ENCODE measurements around the gene CDC42. TPM values are rescaled to one million over a fixed set of nuclear protein-coding genes. Genes with fewer than 3 reads are reported as not detected.

The CDC42 gene
- total and polyA plus RNA-seq, 9 donors, result 194 to 291 (median 235) TPM

- Histone ChIP-seq H3K4me3 (ENCODE audit: low read length) (no peak overlapping the region), H3K36me3 (ENCODE audit: control insufficient read depth, insufficient read depth, low read length) (peaks cover 14% of the 10 kb centered on the region), H3K27me3 (ENCODE audit: control insufficient read depth, insufficient read depth, low read length) (no peaks in the 10 kb centered on the region), H3K4me1 (ENCODE audit: control insufficient read depth, insufficient read depth, low read length) (peaks cover 11% of the 10 kb centered on the region), H3K9me3 (replicated peaks; ENCODE audit: control insufficient read depth, low read depth, low read length) (no peaks in the 10 kb centered on the region), H3K27ac (ENCODE audit: low read length) (no peak overlapping the region)
- WGBS (ENCODE audit: insufficient coverage), result 100% methylated on average over 1 of the region's 6 CpGs
- no peak for DNase-seq
Observed at GRCh38 chr1:22104865-22105437, 52.4 kb downstream of the CDC42 start.

- 67% methylated on average over 3 of the region's 5 CpGs for whole genome bisulfite sequencing (ENCODE audit: insufficient coverage)
- Histone ChIP-seq H3K27me3 (ENCODE audit: control insufficient read depth, insufficient read depth, low read length) (no peaks in the 10 kb centered on the region), H3K9me3 (replicated peaks; ENCODE audit: control insufficient read depth, low read depth, low read length) (no peaks in the 10 kb centered on the region), H3K36me3 (ENCODE audit: control insufficient read depth, insufficient read depth, low read length) (peaks cover 12% of the 10 kb centered on the region), H3K4me3 (ENCODE audit: low read length) (no peak overlapping the region), H3K4me1 (ENCODE audit: control insufficient read depth, insufficient read depth, low read length) (peaks cover 11% of the 10 kb centered on the region), H3K27ac (ENCODE audit: low read length) (no peak overlapping the region)
- peak; percentile 61 for DNase-seq
Observed at GRCh38 chr1:22105611-22106207, 53.2 kb downstream of the CDC42 start.

- DNase-seq, result no peak
- Histone ChIP-seq H3K9me3 (replicated peaks; ENCODE audit: control insufficient read depth, low read depth, low read length) (no peaks in the 10 kb centered on the region), H3K27ac (ENCODE audit: low read length) (no peak overlapping the region), H3K36me3 (ENCODE audit: control insufficient read depth, insufficient read depth, low read length) (peaks cover 21% of the 10 kb centered on the region), H3K4me1 (ENCODE audit: control insufficient read depth, insufficient read depth, low read length) (peaks cover 11% of the 10 kb centered on the region), H3K4me3 (ENCODE audit: low read length) (no peak overlapping the region), H3K27me3 (ENCODE audit: control insufficient read depth, insufficient read depth, low read length) (no peaks in the 10 kb centered on the region)
- WGBS (ENCODE audit: insufficient coverage), result 100% methylated on average over 3 of the region's 5 CpGs
Observed at GRCh38 chr1:22107126-22107525, 54.6 kb downstream of the CDC42 start.

- no peak overlapping the region for H3K4me3 ChIP-seq (ENCODE audit: low read length)
- no peak overlapping the region for H3K27ac ChIP-seq (ENCODE audit: low read length)
- H3K36me3 ChIP-seq (ENCODE audit: control insufficient read depth, insufficient read depth, low read length), result peaks cover 31% of the 10 kb centered on the region
- peaks cover 11% of the 10 kb centered on the region for H3K4me1 ChIP-seq (ENCODE audit: control insufficient read depth, insufficient read depth, low read length)
- H3K27me3 ChIP-seq (ENCODE audit: control insufficient read depth, insufficient read depth, low read length), result no peaks in the 10 kb centered on the region
- WGBS (ENCODE audit: insufficient coverage), result 33% methylated on average over 7 of the region's 11 CpGs
- H3K9me3 ChIP-seq (replicated peaks; ENCODE audit: control insufficient read depth, low read depth, low read length), result no peaks in the 10 kb centered on the region
- peak; percentile 67 for DNase-seq
Observed at GRCh38 chr1:22108339-22109105, 56.0 kb downstream of the CDC42 start.

DNA sequence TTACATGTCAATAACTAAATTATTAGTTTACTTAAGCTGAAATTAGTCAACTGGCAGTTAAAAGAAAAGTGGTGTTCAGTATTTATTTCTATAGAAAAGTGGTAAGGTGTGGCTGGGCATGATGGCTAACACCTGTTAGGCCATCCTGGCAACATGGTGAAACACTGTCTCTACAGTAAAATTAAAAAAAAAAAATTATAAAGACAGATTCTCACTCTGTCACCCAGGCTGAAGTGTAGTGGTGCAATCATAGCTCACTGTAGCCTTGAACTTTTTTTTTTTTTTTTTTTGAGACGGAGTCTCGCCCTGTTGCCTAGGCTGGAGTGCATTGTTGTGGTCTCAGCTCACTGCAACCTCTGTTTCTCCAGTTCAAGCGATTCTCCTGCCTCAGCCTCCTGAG, 57.5 kb downstream of the CDC42 start:
- DNase-seq, result no peak
- no peak overlapping the region for H3K27ac ChIP-seq (ENCODE audit: low read length)
- no CpG with 5 or more reads among the region's 3 CpGs for WGBS (ENCODE audit: insufficient coverage)
- H3K4me3 ChIP-seq (ENCODE audit: low read length), result no peak overlapping the region
- H3K27me3 ChIP-seq (ENCODE audit: control insufficient read depth, insufficient read depth, low read length), result no peaks in the 10 kb centered on the region
- peaks cover 22% of the 10 kb centered on the region for H3K4me1 ChIP-seq (ENCODE audit: control insufficient read depth, insufficient read depth, low read length)
- H3K36me3 ChIP-seq (ENCODE audit: control insufficient read depth, insufficient read depth, low read length), result peaks cover 43% of the 10 kb centered on the region
- no peaks in the 10 kb centered on the region for H3K9me3 ChIP-seq (replicated peaks; ENCODE audit: control insufficient read depth, low read depth, low read length)

DNA sequence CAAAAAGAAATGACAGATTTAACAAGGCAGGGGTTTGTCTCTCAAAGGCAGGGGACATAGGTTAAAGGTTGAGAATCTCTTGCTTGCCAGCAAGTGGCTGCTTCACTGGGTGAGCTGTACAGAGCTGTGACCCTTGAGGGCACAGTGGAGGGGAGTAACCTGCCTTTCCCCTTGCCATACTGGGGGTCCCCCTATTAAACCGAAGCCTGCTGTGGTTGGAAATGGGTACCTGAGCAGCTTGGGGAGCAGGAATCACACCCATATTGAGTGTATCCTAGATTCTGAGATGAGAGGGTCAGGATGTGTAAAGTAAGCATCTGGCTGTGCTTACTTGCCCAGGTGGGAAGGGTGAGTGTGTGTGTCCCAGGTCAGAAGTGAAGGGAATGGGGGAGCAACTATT, 58.6 kb downstream of the CDC42 start:
- DNase-seq, result no peak
- H3K36me3 ChIP-seq (ENCODE audit: control insufficient read depth, insufficient read depth, low read length), result peaks cover 48% of the 10 kb centered on the region
- 100% methylated on average over 1 of the region's 1 CpG for WGBS (ENCODE audit: insufficient coverage)

DNA sequence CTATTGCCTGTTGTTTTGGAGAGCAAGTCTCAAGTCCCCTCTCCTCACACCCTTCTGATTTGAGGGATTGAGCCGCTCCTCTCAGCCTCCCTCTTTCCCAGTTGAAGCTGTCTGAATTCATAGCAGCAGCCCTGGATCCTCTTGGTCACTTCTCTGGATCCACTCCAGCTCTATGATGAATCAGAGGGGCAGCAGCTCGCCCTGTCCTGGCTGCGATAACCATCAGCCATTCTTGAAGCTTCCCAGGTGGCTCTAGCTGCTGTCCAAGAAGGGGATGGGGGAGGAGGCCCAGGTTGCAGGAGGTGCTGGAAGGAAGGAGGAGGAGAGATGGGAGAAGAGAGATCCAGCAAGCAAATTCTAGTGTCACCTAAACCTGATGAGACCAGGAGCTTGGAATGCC, 59.1 kb downstream of the CDC42 start:
- H3K27ac ChIP-seq (ENCODE audit: low read length), result no peak overlapping the region
- H3K36me3 ChIP-seq (ENCODE audit: control insufficient read depth, insufficient read depth, low read length), result peaks cover 53% of the 10 kb centered on the region
- no peak for DNase-seq
- H3K27me3 ChIP-seq (ENCODE audit: control insufficient read depth, insufficient read depth, low read length), result no peaks in the 10 kb centered on the region
- 60% methylated on average over 1 of the region's 3 CpGs for WGBS (ENCODE audit: insufficient coverage)
- no peaks in the 10 kb centered on the region for H3K9me3 ChIP-seq (replicated peaks; ENCODE audit: control insufficient read depth, low read depth, low read length)
- no peak overlapping the region for H3K4me3 ChIP-seq (ENCODE audit: low read length)
- H3K4me1 ChIP-seq (ENCODE audit: control insufficient read depth, insufficient read depth, low read length), result peaks cover 22% of the 10 kb centered on the region

More for the DNA sequence above, 58.6 kb downstream of the CDC42 start:
- no peak overlapping the region for H3K4me3 ChIP-seq (ENCODE audit: low read length)
- H3K27me3 ChIP-seq (ENCODE audit: control insufficient read depth, insufficient read depth, low read length), result no peaks in the 10 kb centered on the region
- H3K9me3 ChIP-seq (replicated peaks; ENCODE audit: control insufficient read depth, low read depth, low read length), result no peaks in the 10 kb centered on the region
- no peak overlapping the region for H3K27ac ChIP-seq (ENCODE audit: low read length)
- H3K4me1 ChIP-seq (ENCODE audit: control insufficient read depth, insufficient read depth, low read length), result peaks cover 22% of the 10 kb centered on the region

- Histone ChIP-seq H3K4me3 (ENCODE audit: low read length) (no peak overlapping the region), H3K27ac (ENCODE audit: low read length) (no peak overlapping the region), H3K4me1 (ENCODE audit: control insufficient read depth, insufficient read depth, low read length) (peaks cover 29% of the 10 kb centered on the region), H3K27me3 (ENCODE audit: control insufficient read depth, insufficient read depth, low read length) (no peaks in the 10 kb centered on the region), H3K9me3 (replicated peaks; ENCODE audit: control insufficient read depth, low read depth, low read length) (no peaks in the 10 kb centered on the region), H3K36me3 (ENCODE audit: control insufficient read depth, insufficient read depth, low read length) (peaks cover 53% of the 10 kb centered on the region)
- 71% methylated on average over 2 of the region's 3 CpGs for WGBS (ENCODE audit: insufficient coverage)
- DNase-seq, result no peak
Observed at GRCh38 chr1:22112554-22112953, 60.0 kb downstream of the CDC42 start.

DNA sequence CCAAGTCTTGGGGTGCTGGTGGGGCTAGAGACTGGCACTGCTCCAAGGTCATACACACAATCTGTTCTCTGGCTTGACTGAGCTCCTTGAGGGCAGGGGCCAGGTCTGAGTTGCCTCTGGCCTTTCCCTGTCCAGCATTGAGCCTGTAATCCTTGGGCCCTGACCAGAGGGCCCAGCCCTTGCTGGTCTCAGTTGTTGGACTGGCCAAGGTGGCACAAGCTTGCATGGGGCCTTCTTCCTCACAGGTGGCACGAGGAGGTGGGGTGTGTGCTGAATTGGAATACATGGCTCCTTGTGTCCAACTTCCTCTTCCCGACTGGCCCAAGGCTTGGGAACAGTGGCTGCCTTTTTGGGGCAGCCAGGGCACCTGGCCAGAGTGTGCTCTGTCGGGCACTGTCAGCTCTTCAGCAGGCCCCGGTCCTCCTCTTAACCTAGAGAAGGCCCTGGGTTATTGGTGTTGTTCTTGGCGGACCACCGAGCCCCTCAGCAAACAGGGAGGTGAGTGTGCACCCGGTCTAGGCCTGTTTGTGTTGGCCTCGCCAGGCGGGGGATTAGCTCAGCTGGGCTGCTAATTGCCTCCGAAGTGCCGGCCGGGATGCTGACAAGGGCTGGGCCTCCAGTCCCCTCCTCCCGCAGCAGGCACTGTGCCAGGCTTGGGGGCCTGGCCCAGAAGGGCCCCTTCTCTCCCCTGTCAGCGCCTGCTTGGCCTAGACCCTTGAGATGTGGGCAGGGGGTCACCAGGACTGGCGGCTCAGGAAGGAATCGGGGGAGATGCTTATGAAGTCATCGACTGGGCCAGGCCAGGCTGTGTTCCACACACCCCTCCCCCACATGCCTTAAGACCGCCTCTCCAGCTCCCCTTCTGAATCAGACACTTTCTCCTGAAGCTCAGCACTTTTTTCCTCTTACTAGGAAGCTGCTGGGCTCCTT, 61.8 kb downstream of the CDC42 start:
- no peak overlapping the region for H3K4me3 ChIP-seq (ENCODE audit: low read length)
- no peaks in the 10 kb centered on the region for H3K9me3 ChIP-seq (replicated peaks; ENCODE audit: control insufficient read depth, low read depth, low read length)
- no peak for DNase-seq
- peaks cover 26% of the 10 kb centered on the region for H3K4me1 ChIP-seq (ENCODE audit: control insufficient read depth, insufficient read depth, low read length)
- WGBS (ENCODE audit: insufficient coverage), result 25% methylated on average over 14 of the region's 18 CpGs
- H3K36me3 ChIP-seq (ENCODE audit: control insufficient read depth, insufficient read depth, low read length), result peaks cover 52% of the 10 kb centered on the region
- H3K27me3 ChIP-seq (ENCODE audit: control insufficient read depth, insufficient read depth, low read length), result no peaks in the 10 kb centered on the region
- no peak overlapping the region for H3K27ac ChIP-seq (ENCODE audit: low read length)

- H3K36me3 ChIP-seq (ENCODE audit: control insufficient read depth, insufficient read depth, low read length), result peaks cover 61% of the 10 kb centered on the region
- DNase-seq, result no peak
- peaks cover 26% of the 10 kb centered on the region for H3K4me1 ChIP-seq (ENCODE audit: control insufficient read depth, insufficient read depth, low read length)
- no peak overlapping the region for H3K27ac ChIP-seq (ENCODE audit: low read length)
- no peak overlapping the region for H3K4me3 ChIP-seq (ENCODE audit: low read length)
- no peaks in the 10 kb centered on the region for H3K9me3 ChIP-seq (replicated peaks; ENCODE audit: control insufficient read depth, low read depth, low read length)
- WGBS (ENCODE audit: insufficient coverage), result 63% methylated on average over 6 of the region's 6 CpGs
- no peaks in the 10 kb centered on the region for H3K27me3 ChIP-seq (ENCODE audit: control insufficient read depth, insufficient read depth, low read length)
Observed at GRCh38 chr1:22115286-22115685, 62.8 kb downstream of the CDC42 start.

Measured in muscle of leg (tissue), 11 donors.